ENCODE measurements around the gene ADAMTSL5. TPM values are rescaled to one million over a fixed set of nuclear protein-coding genes. Genes with fewer than 3 reads are reported as not detected.

ADAMTSL5 gene
- total RNA-seq, 1 donor, result 1.1 TPM

GRCh38 chr19:1514986-1515721, 2.3 kb upstream of the ADAMTSL5 start:
- Histone ChIP-seq H2AFZ (ENCODE audit: low read length) (no peak overlapping the region), H3K4me2 (ENCODE audit: insufficient read depth, low read length) (no peak overlapping the region), H3K4me1 (ENCODE audit: insufficient read depth, low read length) (no peaks in the 10 kb centered on the region), H3K27ac (ENCODE audit: low read depth, low read length) (no peak overlapping the region), H3K36me3 (ENCODE audit: insufficient read depth, low read length) (no peaks in the 10 kb centered on the region), H3K79me2 (ENCODE audit: insufficient read depth, low read length) (no peaks in the 10 kb centered on the region), H3K9me3 (ENCODE audit: low read depth, low read length) (no peaks in the 10 kb centered on the region), H3K27me3 (ENCODE audit: insufficient read depth, low read length) (peaks cover 21% of the 10 kb centered on the region), H4K20me1 (ENCODE audit: insufficient read depth, low read length) (no peaks in the 10 kb centered on the region), H3K4me3 (ENCODE audit: insufficient read depth, low read length) (no peak overlapping the region)
- no peak for TF ChIP-seq CTCF (IDR thresholded peaks at IDR 0.05; ENCODE audit: extremely low read depth, low read depth, low read length)
- peak; percentile 87 for DNase-seq (ENCODE audit: insufficient read length, low spot score, missing footprints)

GRCh38 chr19:1514295-1514661, 1.5 kb upstream of the ADAMTSL5 start:
- H3K27ac ChIP-seq (ENCODE audit: low read depth, low read length), result no peak overlapping the region
- H3K9me3 ChIP-seq (ENCODE audit: low read depth, low read length), result no peaks in the 10 kb centered on the region
- TF ChIP-seq CTCF (IDR thresholded peaks at IDR 0.05; ENCODE audit: extremely low read depth, low read depth, low read length), result no peak
- no peaks in the 10 kb centered on the region for H4K20me1 ChIP-seq (ENCODE audit: insufficient read depth, low read length)
- H3K4me3 ChIP-seq (ENCODE audit: insufficient read depth, low read length), result no peak overlapping the region
- no peak for DNase-seq (ENCODE audit: insufficient read length, low spot score, missing footprints)
- no peak overlapping the region for H2AFZ ChIP-seq (ENCODE audit: low read length)
- no peaks in the 10 kb centered on the region for H3K4me1 ChIP-seq (ENCODE audit: insufficient read depth, low read length)
- peaks cover 26% of the 10 kb centered on the region for H3K27me3 ChIP-seq (ENCODE audit: insufficient read depth, low read length)
- H3K36me3 ChIP-seq (ENCODE audit: insufficient read depth, low read length), result no peaks in the 10 kb centered on the region
- H3K79me2 ChIP-seq (ENCODE audit: insufficient read depth, low read length), result no peaks in the 10 kb centered on the region
- H3K4me2 ChIP-seq (ENCODE audit: insufficient read depth, low read length), result no peak overlapping the region

GRCh38 chr19:1513499-1514294, 878 bp upstream of the ADAMTSL5 start:
- Histone ChIP-seq H3K4me3 (ENCODE audit: insufficient read depth, low read length) (peak overlapping the region; percentile 53), H3K27me3 (ENCODE audit: insufficient read depth, low read length) (peaks cover 26% of the 10 kb centered on the region), H3K27ac (ENCODE audit: low read depth, low read length) (no peak overlapping the region), H3K79me2 (ENCODE audit: insufficient read depth, low read length) (no peaks in the 10 kb centered on the region), H4K20me1 (ENCODE audit: insufficient read depth, low read length) (no peaks in the 10 kb centered on the region), H2AFZ (ENCODE audit: low read length) (no peak overlapping the region), H3K9me3 (ENCODE audit: low read depth, low read length) (peaks cover under 1% of the 10 kb centered on the region), H3K4me2 (ENCODE audit: insufficient read depth, low read length) (peak overlapping the region; percentile 39), H3K4me1 (ENCODE audit: insufficient read depth, low read length) (no peaks in the 10 kb centered on the region), H3K36me3 (ENCODE audit: insufficient read depth, low read length) (no peaks in the 10 kb centered on the region)
- DNase-seq (ENCODE audit: insufficient read length, low spot score, missing footprints), result peak; percentile 96
- peak; percentile 56 for TF ChIP-seq CTCF (IDR thresholded peaks at IDR 0.05; ENCODE audit: extremely low read depth, low read depth, low read length)
